ENCODE results near the gene NUTM2F. TPM values are rescaled to one million over a fixed set of nuclear protein-coding genes. Genes with fewer than 3 reads are reported as not detected.

NUTM2F gene
- total and polyA plus RNA-seq, 4 donors: 0.04 TPM; not detected in 3

- 97 to 98% methylated on average over 20 of the region's 20 CpGs for WGBS, 2 donors
- H3K9ac ChIP-seq (ENCODE audit: insufficient read depth in 1 of 2, low read length in 2 of 2): no peak overlapping the region
- no peaks in the 10 kb centered on the region for H3K36me3 ChIP-seq (ENCODE audit: control insufficient read depth in 4 of 4, insufficient read depth in 4 of 4, low read length in 4 of 4)
- no peak overlapping the region for H3K27ac ChIP-seq (ENCODE audit: low read depth in 1 of 2, low read length in 1 of 2)
- ATAC-seq (ENCODE audit: insufficient read depth, low FRiP score) (no peak), DNase-seq (no peak)
- H3K4me1 ChIP-seq (ENCODE audit: control insufficient read depth in 5 of 5, insufficient read depth in 5 of 5, low read length in 5 of 5): no peaks in the 10 kb centered on the region
- no peak for TF ChIP-seq CTCF (IDR thresholded peaks at IDR 0.05; ENCODE audit: control extremely low read depth, extremely low read depth)
- no peaks in the 10 kb centered on the region for H3K9me3 ChIP-seq (ENCODE audit: control insufficient read depth in 4 of 4, insufficient read depth in 3 of 4, low read length in 3 of 4)
- H3K4me3 ChIP-seq: no peak overlapping the region
- no peaks in the 10 kb centered on the region for H3K27me3 ChIP-seq (ENCODE audit: control insufficient read depth in 3 of 3, insufficient read depth in 3 of 3, low read length in 2 of 3)
Measured at GRCh38 chr9:94300470-94301301, 27.8 kb downstream of the NUTM2F start.

GRCh38 chr9:94298949-94299599, 29.4 kb downstream of the NUTM2F start:
- Histone ChIP-seq H3K27ac (ENCODE audit: low read depth in 1 of 2, low read length in 1 of 2) (no peak overlapping the region), H3K4me3 (no peak overlapping the region), H3K36me3 (ENCODE audit: control insufficient read depth in 4 of 4, insufficient read depth in 4 of 4, low read length in 4 of 4) (no peaks in the 10 kb centered on the region), H3K4me1 (ENCODE audit: control insufficient read depth in 5 of 5, insufficient read depth in 5 of 5, low read length in 5 of 5) (no peaks in the 10 kb centered on the region), H3K27me3 (ENCODE audit: control insufficient read depth in 3 of 3, insufficient read depth in 3 of 3, low read length in 2 of 3) (no peaks in the 10 kb centered on the region), H3K9ac (ENCODE audit: insufficient read depth in 1 of 2, low read length in 2 of 2) (no peak overlapping the region), H3K9me3 (ENCODE audit: control insufficient read depth in 4 of 4, insufficient read depth in 3 of 4, low read length in 3 of 4) (no peaks in the 10 kb centered on the region)
- DNase-seq: no peak
- 74 to 81% methylated on average over 9 of the region's 9 CpGs for WGBS, 2 donors
- no peak for ATAC-seq (ENCODE audit: insufficient read depth, low FRiP score)
- TF ChIP-seq CTCF (IDR thresholded peaks at IDR 0.05; ENCODE audit: control extremely low read depth, extremely low read depth): no peak

- no peaks in the 10 kb centered on the region for H3K9me3 ChIP-seq (ENCODE audit: control insufficient read depth in 4 of 4, insufficient read depth in 3 of 4, low read length in 3 of 4)
- H3K27me3 ChIP-seq (ENCODE audit: control insufficient read depth in 3 of 3, insufficient read depth in 3 of 3, low read length in 2 of 3): no peaks in the 10 kb centered on the region
- no peak overlapping the region for H3K9ac ChIP-seq (ENCODE audit: insufficient read depth in 1 of 2, low read length in 2 of 2)
- H3K36me3 ChIP-seq (ENCODE audit: control insufficient read depth in 4 of 4, insufficient read depth in 4 of 4, low read length in 4 of 4): peaks cover 0 to 7% (median 3%) of the 10 kb centered on the region in 4 donors
- no peak overlapping the region for H3K27ac ChIP-seq (ENCODE audit: low read depth in 1 of 2, low read length in 1 of 2)
- ATAC-seq (ENCODE audit: insufficient read depth, low FRiP score) (no peak), DNase-seq (no peak)
- WGBS, 2 donors: 94 to 96% methylated on average over 2 of the region's 2 CpGs
- H3K4me1 ChIP-seq (ENCODE audit: control insufficient read depth in 5 of 5, insufficient read depth in 5 of 5, low read length in 5 of 5): peaks cover 0 to 1% (median 0%) of the 10 kb centered on the region in 5 donors
- no peak for TF ChIP-seq CTCF (IDR thresholded peaks at IDR 0.05; ENCODE audit: control extremely low read depth, extremely low read depth)
- H3K4me3 ChIP-seq: no peak overlapping the region
Measured at GRCh38 chr9:94289691-94290090, 38.8 kb downstream of the NUTM2F start.
